ENCODE results near the gene ZNF782.

DNA sequence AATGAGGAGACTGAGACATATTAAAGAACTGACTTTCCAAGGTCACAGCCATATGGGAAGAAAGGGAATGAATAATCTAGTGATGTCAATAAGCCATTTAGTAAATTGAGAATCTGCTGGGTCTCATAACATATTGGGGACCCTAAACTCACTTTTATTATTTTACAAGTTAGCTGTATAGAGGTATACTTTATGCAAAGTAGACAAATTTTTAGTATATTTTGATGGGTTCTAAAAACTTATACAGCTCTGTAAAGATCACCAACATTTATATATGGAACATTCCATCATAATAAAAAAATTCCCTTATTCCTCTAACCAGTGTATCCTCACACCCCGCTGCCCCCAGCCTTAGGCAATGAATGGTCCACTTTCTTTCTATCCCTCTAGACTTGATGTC, 40.7 kb downstream of the ZNF782 start:
- TF ChIP-seq, protein P1, sequence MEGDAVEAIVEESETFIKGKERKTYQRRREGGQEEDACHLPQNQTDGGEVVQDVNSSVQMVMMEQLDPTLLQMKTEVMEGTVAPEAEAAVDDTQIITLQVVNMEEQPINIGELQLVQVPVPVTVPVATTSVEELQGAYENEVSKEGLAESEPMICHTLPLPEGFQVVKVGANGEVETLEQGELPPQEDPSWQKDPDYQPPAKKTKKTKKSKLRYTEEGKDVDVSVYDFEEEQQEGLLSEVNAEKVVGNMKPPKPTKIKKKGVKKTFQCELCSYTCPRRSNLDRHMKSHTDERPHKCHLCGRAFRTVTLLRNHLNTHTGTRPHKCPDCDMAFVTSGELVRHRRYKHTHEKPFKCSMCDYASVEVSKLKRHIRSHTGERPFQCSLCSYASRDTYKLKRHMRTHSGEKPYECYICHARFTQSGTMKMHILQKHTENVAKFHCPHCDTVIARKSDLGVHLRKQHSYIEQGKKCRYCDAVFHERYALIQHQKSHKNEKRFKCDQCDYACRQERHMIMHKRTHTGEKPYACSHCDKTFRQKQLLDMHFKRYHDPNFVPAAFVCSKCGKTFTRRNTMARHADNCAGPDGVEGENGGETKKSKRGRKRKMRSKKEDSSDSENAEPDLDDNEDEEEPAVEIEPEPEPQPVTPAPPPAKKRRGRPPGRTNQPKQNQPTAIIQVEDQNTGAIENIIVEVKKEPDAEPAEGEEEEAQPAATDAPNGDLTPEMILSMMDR (IDR thresholded peaks at IDR 0.05): no peak
- no peak for TF ChIP-seq POLR2A (IDR thresholded peaks at IDR 0.05)
